Ammon's horn (tissue), 1 donor: ENCODE data around the gene MMP7.

Experiments
- DNase-seq: peaks from one replicate; pipeline ENCODE4 v3.0.0-alpha.2; 2016; ENCODE audit warnings: low spot score

Gene MMP7, protein sequence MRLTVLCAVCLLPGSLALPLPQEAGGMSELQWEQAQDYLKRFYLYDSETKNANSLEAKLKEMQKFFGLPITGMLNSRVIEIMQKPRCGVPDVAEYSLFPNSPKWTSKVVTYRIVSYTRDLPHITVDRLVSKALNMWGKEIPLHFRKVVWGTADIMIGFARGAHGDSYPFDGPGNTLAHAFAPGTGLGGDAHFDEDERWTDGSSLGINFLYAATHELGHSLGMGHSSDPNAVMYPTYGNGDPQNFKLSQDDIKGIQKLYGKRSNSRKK

DNA sequence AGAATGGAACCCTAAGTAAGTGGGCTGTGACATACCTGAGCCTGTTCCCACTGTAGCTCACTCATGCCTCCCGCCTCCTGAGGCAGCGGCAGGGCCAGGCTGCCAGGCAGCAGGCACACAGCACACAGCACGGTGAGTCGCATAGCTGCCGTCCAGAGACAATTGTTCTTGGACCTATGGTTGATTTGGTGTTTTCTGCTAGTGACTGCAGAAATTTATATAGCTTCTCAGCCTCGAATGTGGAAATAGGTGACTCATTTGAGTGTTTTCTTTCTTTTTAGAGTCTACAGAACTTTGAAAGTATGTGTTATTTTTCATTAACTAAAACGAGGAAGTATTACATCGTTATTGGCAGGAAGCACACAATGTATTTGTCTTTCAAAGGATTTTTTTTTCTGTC lies at the start of gene MMP7:
TSS of gene MMP7 (minus strand) at position 190 of the 400 bp plus-strand sequence. CDS start at position 143, 47 bp downstream.
- no peak for DNase-seq

DNA sequence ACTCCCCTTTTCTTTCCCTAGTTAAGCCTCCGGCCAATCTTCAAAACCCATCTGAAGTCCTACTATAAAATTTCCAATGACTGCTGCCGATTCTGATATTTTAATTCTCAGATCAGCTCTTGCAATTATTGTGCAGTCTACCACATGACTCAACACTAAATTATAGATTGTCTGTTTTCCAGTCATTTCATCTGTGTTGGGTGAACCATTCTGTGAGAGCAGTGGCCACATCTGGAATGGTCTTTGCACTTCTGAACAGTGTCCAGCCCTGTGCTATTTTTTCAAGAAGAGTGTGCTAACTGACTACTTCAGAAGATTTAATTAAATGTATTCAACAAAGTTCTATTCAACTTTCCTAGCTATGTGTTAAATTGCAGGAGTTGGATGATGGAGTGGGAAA lies 47.2 kb upstream of the MMP7 start:
- DNase-seq, result no peak

DNA sequence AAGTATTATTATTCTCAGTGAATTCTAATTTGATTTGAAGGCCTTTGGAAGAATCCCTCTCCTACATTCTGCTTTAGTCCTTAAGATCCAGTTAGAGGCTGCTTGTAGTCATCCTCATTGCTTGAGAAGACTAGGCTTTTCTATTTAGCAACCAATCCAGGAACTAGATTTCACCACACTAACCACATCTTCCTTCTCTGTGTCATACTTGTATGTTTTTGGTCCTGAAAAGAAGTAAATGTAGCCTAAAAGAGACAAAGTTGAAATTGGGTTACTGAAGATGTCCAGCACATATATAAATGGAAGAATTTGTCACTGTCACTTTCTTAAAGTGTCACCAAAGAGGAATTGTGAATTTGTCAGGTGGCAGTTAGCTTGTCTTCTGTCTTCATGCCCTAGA lies 46.6 kb upstream of the MMP7 start:
- DNase-seq, result no peak

DNA sequence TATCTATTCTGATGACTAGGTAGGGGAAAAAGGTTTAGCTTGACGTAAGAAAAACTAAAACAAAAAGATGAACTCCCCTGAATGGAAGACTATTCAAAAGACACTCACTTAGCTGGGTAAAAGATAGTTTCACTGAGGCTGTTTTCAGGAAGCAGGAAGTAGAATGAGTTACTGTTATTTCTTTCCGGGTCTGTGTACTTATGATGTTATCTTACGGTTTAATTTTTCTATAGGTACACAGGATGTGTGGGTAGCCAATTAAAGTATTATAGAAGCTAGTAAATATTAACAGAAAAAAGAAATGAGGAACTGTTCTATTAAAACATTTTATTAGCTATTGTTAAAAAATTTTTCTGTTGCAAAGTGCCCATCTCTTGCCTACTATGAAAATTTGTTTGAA lies 45.8 kb upstream of the MMP7 start:
- DNase-seq, result no peak

DNA sequence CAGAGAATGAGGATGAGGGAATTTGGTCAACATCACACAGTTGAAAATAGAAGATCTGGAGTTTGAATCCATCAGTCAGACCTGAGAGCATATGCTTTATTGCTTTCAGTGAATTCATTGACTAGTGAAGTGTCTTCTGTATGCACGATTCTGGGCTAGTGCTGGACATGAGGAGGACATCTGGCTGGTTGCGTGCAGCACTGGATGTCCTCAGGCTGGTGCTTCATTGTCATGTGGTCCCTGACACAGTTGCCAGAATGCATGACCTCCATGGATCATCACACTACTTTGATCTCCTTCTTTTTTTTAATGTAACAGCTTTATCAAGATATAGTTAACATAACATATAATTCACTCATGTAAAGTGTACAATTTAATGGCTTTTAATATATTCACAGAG lies 44.5 kb upstream of the MMP7 start:
- DNase-seq, result no peak

DNA sequence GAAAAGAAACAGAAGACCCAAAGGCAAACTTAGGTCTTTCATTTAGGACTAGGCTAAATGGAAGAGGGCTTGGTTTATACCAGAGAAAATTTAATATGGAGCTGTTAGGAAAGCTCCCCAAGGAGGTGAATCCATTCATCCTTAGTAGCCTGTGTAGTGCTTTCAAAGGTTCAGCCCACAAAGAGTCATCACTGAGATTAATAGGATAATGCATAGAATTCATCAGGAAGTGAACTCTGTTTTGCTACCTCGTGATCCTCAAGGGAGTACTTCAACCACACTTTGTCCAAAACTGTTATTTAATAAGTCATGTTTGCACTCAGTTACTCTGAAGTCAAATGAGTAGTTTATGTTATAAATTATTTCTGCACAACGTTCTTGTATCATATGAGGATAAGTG lies 43.3 kb upstream of the MMP7 start:
- DNase-seq, result no peak

DNA sequence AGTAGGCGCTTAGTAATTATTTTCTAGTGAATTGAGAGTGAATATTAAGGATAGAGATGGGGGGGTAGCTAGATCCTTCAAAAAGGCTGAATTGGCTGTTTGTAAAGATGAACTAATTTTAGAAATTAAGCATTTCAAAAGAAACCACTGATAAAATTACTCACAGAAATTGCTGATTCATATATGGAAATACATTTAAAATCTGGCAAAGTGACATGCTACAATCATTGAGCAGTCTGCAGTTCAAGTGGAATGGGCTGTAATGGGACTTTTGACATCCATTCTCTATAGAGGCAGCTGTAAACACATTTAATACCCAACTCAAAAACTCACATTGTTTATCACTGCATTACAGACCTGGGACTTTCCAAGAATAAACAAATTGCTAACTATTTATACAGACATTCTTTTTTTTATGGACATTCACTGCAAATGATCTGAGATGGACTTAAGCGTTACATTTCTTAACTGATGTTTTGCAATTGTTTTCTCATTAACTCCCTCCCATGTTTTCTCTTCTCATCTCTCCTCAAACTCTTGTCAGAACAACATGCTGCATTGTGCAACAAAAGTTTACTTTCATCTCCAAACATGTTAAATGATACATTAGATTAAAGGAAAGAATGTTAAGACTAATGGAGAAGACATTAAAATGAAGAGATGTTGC lies 42.1 kb upstream of the MMP7 start:
- DNase-seq, result no peak

DNA sequence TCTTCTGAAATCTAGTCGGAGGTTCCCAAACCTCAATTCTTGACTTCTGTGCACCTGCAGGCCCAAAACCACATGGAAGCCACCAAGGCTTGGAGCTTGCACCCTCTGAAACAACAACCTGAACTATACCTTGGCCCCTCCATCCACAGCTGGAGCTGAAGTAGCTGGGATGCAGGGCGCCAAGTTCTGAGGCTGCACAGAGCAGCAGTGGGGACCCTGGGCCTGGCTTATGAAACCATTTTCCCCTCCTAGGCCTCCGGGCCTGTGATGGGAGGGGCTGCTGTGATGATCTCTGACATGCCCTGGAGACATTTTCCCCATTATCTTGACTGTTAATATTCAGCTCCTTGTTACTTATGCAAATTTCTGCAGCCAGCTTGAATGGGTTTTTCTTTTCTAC lies 38.3 kb upstream of the MMP7 start:
- no peak for DNase-seq

DNA sequence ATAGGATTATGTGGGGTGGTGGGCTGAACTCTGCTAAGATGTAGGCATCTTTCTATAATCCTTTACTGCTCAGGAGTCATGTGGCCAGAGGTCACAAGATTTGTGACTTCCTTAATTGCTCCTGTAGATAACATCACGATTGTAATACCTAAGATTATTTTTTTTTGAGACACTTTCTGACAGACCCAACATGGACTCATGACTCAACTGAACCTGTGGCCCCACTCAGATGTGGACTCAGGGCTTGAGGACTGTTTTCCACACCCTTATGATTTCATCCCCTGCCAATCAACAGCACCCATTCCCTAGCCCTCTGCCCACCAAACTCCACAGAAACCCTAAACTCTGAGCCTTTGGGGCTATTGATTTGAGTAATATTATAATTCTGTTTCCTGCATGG lies 35.6 kb upstream of the MMP7 start:
- DNase-seq, result no peak

DNA sequence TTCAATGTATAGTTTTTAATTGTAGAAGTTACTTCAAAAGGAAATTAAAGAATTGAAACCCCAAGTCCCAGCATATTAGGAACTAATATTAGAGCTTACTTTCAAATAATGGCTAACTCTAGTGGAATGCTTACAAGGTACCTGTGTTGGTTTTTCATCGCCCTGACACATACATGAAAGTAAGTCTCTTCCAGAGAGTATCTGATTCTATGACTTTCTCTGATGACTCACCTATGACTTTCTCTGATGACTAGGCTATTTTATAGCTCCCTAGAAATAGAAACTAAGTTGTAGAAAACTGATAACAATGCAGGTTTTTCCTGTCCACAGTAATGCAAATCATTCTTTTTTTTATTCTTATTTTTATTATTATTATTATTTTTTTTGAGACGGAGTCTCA lies 33.6 kb upstream of the MMP7 start:
- no peak for DNase-seq

DNA sequence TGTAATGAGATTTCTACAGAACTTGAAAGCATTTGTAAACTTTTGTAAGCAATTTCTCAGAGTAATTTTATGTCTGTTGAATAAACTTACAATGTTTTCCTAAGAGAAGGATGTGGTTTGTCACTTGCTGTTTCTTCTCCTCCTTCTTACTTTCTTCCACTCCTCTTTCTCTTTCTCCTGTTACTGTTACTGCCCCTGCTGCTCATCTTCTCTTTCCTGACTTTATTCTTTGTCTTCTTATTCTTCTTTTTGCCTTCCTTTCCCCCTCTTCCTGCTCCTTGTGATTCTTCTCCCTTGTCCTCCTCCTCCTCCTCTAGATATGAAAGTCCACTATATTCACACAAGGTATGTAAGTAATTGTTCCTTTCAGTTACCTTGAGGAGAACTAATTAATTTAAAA lies 31.1 kb upstream of the MMP7 start:
- DNase-seq, result no peak

DNA sequence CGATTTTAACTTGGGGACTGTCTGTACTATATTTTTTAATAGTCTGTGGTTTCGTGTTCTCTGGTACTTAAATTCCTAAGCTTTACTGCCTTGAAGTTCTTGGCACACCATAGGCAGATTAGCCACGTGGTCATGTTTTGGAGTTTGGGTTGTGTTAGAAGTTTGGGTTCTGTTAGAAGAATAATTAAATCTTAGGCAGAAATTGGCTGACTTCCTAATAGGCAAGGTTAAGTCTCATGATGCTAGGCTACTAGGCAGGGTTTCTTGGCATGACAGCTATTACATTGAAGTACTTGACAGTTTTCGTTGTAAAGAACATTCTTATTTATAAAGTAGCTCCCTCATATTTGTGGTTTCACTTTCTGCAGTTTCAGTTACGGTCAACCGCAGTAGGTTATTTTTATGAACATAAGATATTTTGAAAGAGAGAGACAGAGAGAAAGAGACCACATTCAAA lies 30.0 kb upstream of the MMP7 start:
- peak; percentile 41 for DNase-seq

DNA sequence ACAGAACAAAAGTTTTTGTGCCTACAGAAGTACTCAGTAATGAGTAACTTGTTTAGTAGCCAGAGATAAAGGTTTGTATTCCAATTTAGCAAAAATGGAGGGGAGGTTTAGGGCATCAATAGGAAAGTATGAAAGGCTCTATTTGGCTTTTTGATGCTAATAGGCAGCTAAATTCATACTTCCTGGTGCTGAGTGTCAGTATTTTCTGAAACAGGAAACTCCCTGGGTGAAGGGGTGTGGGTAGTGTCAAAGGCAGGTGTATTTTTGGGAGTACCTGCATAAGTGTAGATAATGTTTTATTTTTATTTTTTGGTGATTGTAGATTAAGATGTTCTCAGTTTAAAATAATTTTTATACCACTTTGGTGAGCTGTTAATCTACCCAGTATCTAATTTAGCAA lies 29.3 kb upstream of the MMP7 start:
- DNase-seq, result no peak

DNA sequence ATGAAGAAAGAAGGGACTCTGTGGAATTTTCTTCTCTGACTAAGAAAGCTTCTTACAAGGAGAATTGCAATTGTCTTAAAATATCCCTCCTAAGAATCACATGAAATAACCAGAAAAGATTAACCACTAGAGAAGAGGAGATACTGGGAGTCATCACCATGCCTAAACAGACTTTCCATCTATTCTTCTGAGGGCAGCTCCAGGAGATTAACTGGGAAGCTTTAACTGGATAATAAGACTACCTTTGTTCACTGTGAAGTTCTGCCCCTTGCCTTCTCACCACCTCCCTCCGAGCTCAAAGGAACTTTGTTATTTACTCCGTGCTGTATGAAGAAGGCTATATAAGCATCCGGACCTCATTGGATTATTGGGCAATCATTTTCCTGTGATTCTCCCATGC lies 24.5 kb upstream of the MMP7 start:
- DNase-seq, result no peak

DNA sequence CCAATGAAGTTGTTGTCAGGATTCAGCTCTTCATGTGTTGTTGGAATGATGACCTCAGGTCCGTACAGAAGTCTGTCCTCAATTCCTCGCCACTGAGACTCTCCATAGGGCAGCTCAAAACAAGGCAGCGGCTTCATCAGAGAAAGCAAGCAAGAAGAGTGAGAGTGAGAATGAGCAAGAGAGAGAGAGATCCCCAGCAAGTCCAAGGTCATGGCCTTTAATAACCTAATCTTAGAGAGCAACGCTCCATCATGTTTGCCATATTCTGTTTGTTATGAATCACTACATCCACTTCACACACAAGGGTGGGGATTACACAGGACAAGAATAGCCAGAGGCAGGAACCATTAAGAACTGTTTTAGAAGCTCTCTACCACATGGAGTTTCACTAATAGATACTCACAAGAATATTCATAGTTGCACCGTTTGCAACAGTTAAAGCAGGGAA lies 23.3 kb upstream of the MMP7 start:
- DNase-seq, result no peak

DNA sequence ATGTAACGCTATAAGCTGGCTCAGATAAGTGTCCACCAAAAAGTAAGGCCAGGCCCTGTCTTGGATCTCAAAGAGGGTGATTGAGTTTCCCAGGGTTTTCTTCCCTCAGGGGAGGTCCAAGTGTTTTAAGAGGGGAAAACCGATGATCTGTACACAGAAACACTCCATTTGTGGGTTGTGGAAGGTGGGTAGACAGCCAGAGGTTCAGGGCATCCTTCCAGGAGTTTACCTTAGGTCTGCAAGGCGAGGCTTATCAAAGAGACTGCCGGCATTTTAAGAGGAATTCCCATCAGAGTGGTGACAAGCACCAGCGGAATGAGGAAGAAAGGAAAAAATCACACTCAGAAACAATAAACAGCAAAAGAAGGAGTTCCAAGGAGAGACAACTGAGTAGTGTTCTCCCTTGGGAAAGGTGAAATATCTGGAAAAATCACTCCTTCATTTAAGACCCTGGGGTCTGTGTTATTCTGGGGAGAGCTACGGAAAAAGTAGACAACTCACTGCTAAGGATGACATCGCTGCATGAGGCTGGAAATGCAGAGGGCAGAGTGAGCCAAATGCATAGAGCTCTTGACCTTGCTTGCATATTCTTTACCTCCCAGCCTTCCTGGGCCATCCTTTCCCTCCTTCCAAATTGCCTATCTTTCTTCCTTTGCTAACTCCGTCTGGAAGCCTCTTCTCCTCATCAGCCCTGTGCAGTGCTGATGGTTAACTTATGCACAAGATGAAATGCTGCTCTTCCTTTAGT lies 22.1 kb upstream of the MMP7 start:
- DNase-seq, result no peak

DNA sequence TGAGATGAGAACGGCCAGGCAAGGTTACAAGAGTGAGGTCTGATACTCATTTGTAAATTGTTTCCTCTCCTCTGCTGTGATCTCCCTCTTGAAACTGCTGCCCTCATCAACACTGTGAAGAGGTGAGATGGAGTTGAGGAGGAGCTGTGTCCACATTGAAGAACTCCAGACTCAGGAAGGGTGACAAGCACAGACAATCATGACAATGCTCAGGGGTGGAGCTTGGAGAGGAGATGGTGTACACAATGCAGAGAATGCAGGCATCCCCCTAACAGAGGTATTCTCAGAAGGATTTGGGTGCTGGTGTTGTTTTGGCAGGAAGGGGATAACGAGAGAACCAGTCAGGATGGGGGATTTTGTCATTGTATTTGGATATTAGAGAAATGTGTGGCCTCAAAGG lies 21.5 kb upstream of the MMP7 start:
- DNase-seq, result no peak

DNA sequence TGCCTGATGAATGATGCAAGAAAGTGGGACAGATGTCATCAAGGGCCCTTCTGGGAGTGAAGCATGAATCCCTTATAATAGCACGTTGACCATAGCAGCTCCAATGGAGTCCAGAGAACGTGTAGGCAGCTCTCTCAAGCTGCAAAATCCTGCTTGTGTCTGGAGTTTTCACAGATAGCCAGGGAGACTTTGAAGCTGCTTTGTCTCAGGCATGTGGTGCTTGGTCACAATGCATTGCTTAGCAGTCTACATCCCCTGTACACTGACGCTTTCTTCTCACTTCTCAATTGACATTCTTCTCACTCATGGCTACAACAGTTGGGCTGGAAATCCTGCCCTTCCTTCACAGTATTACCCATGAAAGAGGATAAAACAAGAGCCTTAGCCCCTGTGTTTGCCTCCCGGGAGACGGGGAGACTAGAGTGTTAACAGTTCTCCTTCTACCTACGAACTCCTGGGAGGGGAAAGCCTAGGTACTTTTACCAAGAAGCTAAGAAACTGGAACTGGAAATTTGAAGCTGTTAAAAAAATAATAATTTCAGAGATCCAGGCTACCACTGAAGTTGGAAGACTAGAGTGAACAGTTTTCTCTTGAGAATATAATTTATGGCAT lies 20.7 kb upstream of the MMP7 start:
- DNase-seq, result peak; percentile 17

DNA sequence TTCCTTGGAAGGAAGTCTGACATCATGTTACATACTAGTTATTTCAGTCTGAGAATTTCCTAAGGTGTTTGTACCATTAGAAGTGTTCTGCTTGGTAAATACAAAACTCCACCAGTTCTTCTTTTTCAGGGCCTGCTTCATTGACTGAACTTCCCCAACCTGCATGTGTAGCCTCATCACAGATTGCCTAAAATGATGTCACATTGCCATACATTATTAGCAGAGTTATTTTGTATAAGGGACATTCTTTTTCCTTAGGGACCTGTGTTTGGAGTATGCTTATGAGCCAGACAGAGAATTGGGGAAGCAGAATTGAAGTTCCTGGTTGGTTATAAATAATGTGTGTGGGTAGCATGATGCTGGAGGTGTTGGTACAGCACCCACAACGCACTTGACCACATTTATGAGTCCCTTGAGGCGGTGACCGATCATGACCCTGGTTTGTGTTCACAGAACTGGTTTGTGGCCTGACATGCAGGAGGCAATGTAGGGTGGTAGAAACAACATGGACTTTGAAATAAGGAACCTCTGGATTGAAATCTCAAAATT lies 16.4 kb upstream of the MMP7 start:
- DNase-seq, result no peak

DNA sequence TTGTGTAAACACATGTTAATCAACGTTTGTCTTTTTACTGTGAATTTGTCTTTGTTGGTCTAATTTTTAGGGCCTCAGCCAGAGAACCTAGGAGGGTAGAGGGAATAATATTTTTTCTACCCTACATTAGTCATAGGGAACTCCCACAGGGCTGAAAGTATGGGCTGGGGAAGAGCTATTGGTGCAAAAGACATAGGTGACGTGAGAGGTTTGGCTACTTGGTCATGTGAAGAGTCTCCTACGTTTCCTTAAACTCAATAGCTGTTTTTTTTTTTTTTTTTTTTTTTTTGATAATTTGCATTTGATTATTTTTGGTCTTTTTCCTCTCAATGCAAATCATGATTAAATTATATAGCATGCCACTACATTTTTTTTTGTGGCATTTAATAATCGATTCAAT lies 15.9 kb upstream of the MMP7 start:
- no peak for DNase-seq

DNA sequence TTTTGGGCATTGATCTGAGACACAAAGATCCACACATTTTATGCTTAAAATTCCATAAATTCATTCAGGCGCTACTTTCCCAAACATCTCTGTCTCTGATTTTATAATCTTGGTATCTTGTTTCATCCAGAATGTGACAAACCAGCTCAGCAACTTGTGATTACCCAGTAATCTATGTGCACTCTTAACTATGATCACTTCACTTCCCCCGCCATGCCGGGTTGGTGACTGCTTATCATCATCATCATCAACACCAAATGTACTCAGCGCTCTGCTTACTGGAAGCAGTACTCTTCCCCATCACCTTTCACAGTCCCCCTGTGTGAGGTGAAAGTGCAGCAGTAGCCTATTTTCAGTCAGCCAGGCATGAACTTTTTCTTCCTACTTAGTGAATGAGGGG lies 15.2 kb upstream of the MMP7 start:
- no peak for DNase-seq

DNA sequence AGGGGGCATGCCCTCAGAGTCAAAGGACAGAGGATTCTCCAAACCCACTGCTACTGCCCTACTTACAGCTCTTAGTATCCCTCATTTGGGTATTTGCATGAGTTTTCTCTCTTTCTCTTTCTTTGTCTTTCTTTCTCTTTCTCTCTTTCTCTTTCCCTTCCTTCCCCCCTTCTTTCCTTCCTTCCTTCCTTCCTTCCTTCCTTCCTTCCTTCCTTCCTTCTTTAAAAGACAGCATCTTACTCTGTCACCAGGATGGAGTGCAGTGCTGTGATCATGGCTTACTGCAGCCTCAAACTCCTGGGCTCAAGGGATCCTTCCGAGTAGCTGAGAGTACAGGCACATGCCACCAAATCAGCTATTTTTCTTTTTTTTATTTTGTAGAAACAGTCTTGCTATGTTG lies 14.0 kb upstream of the MMP7 start:
- no peak for DNase-seq

DNA sequence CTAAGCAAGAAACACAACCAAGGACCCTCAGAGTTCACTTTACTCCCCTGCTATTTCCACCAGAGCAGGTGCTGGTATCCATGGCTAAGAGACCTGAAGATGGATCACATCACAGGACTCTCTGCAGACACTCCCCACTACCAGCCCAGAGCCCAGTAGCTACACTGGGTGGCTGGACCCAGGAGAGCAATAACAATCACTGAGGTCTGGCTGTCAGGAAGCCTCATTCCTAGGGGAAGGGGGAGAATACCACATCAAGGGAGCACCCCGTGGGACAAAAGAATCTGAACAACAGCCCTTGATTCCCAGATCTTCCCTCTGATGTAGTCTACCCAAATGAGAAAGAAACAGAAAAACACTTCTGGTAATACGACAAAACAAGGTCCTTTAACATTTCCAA lies 9.0 kb upstream of the MMP7 start:
- DNase-seq, result no peak
